ENCODE measurements around the gene NEDD9.

DNA sequence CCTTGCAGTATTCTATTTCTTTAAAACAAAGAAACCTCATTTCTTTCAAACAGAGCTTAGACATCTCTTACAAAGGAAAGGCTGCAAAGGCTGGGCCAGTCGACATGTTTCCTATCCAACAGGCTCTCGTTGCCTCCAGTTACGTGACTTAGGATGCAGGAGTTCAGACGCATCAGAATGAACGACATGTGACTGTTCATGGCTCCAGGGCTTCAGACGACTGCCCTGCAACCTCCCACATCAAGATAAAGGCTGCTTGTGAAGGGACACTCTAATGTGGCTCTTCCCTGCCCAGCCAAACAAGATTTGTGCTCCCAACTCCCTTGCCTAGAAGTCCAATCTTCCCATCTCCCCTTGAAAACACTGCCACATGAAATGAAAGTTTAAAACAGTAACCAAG is 14.3 kb upstream of the NEDD9 start:
- TF ChIP-seq, protein P1, sequence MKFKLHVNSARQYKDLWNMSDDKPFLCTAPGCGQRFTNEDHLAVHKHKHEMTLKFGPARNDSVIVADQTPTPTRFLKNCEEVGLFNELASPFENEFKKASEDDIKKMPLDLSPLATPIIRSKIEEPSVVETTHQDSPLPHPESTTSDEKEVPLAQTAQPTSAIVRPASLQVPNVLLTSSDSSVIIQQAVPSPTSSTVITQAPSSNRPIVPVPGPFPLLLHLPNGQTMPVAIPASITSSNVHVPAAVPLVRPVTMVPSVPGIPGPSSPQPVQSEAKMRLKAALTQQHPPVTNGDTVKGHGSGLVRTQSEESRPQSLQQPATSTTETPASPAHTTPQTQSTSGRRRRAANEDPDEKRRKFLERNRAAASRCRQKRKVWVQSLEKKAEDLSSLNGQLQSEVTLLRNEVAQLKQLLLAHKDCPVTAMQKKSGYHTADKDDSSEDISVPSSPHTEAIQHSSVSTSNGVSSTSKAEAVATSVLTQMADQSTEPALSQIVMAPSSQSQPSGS (IDR thresholded peaks at IDR 0.05; ENCODE audit: low read length), result no peak
- TF ChIP-seq, protein P2, sequence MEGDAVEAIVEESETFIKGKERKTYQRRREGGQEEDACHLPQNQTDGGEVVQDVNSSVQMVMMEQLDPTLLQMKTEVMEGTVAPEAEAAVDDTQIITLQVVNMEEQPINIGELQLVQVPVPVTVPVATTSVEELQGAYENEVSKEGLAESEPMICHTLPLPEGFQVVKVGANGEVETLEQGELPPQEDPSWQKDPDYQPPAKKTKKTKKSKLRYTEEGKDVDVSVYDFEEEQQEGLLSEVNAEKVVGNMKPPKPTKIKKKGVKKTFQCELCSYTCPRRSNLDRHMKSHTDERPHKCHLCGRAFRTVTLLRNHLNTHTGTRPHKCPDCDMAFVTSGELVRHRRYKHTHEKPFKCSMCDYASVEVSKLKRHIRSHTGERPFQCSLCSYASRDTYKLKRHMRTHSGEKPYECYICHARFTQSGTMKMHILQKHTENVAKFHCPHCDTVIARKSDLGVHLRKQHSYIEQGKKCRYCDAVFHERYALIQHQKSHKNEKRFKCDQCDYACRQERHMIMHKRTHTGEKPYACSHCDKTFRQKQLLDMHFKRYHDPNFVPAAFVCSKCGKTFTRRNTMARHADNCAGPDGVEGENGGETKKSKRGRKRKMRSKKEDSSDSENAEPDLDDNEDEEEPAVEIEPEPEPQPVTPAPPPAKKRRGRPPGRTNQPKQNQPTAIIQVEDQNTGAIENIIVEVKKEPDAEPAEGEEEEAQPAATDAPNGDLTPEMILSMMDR (IDR thresholded peaks at IDR 0.05 in 2 of 3, conservative IDR thresholded peaks at IDR 0.05 in 1 of 3; ENCODE audit: control insufficient read depth in 2 of 3, extremely low read depth in 1 of 3, insufficient read depth in 1 of 3, low read depth in 3 of 3, low read length in 3 of 3), result no peak
- TF ChIP-seq, protein P3, sequence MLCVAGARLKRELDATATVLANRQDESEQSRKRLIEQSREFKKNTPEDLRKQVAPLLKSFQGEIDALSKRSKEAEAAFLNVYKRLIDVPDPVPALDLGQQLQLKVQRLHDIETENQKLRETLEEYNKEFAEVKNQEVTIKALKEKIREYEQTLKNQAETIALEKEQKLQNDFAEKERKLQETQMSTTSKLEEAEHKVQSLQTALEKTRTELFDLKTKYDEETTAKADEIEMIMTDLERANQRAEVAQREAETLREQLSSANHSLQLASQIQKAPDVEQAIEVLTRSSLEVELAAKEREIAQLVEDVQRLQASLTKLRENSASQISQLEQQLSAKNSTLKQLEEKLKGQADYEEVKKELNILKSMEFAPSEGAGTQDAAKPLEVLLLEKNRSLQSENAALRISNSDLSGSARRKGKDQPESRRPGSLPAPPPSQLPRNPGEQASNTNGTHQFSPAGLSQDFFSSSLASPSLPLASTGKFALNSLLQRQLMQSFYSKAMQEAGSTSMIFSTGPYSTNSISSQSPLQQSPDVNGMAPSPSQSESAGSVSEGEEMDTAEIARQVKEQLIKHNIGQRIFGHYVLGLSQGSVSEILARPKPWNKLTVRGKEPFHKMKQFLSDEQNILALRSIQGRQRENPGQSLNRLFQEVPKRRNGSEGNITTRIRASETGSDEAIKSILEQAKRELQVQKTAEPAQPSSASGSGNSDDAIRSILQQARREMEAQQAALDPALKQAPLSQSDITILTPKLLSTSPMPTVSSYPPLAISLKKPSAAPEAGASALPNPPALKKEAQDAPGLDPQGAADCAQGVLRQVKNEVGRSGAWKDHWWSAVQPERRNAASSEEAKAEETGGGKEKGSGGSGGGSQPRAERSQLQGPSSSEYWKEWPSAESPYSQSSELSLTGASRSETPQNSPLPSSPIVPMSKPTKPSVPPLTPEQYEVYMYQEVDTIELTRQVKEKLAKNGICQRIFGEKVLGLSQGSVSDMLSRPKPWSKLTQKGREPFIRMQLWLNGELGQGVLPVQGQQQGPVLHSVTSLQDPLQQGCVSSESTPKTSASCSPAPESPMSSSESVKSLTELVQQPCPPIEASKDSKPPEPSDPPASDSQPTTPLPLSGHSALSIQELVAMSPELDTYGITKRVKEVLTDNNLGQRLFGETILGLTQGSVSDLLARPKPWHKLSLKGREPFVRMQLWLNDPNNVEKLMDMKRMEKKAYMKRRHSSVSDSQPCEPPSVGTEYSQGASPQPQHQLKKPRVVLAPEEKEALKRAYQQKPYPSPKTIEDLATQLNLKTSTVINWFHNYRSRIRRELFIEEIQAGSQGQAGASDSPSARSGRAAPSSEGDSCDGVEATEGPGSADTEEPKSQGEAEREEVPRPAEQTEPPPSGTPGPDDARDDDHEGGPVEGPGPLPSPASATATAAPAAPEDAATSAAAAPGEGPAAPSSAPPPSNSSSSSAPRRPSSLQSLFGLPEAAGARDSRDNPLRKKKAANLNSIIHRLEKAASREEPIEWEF (IDR thresholded peaks at IDR 0.05; ENCODE audit: insufficient replicate concordance, low read depth, low read length), result no peak
- TF ChIP-seq, protein P4, sequence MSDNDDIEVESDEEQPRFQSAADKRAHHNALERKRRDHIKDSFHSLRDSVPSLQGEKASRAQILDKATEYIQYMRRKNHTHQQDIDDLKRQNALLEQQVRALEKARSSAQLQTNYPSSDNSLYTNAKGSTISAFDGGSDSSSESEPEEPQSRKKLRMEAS (IDR thresholded peaks at IDR 0.05; ENCODE audit: low read depth, low read length), result no peak
- TF ChIP-seq BHLHE40 (IDR thresholded peaks at IDR 0.05; ENCODE audit: borderline replicate concordance in 1 of 2, low read depth in 2 of 2, low read length in 1 of 2) (no peak), POLR2AphosphoS5 (IDR thresholded peaks at IDR 0.05; ENCODE audit: low read length) (no peak), RB1 (IDR thresholded peaks at IDR 0.05; ENCODE audit: borderline replicate concordance) (no peak), EZH2 (IDR thresholded peaks at IDR 0.05; ENCODE audit: borderline replicate concordance, control insufficient read depth, low read depth, low read length) (no peak)
- TF ChIP-seq, protein P5, sequence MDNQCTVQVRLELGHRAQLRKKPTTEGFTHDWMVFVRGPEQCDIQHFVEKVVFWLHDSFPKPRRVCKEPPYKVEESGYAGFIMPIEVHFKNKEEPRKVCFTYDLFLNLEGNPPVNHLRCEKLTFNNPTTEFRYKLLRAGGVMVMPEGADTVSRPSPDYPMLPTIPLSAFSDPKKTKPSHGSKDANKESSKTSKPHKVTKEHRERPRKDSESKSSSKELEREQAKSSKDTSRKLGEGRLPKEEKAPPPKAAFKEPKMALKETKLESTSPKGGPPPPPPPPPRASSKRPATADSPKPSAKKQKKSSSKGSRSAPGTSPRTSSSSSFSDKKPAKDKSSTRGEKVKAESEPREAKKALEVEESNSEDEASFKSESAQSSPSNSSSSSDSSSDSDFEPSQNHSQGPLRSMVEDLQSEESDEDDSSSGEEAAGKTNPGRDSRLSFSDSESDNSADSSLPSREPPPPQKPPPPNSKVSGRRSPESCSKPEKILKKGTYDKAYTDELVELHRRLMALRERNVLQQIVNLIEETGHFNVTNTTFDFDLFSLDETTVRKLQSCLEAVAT (IDR thresholded peaks at IDR 0.05), result no peak
- TF ChIP-seq, protein P6, sequence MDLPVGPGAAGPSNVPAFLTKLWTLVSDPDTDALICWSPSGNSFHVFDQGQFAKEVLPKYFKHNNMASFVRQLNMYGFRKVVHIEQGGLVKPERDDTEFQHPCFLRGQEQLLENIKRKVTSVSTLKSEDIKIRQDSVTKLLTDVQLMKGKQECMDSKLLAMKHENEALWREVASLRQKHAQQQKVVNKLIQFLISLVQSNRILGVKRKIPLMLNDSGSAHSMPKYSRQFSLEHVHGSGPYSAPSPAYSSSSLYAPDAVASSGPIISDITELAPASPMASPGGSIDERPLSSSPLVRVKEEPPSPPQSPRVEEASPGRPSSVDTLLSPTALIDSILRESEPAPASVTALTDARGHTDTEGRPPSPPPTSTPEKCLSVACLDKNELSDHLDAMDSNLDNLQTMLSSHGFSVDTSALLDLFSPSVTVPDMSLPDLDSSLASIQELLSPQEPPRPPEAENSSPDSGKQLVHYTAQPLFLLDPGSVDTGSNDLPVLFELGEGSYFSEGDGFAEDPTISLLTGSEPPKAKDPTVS (IDR thresholded peaks at IDR 0.05; ENCODE audit: low read depth, low read length), result no peak

Measured in GM12878 (cell line).